Measurements from ENCODE around the gene NPAS2.

The NPAS2 gene

DNA sequence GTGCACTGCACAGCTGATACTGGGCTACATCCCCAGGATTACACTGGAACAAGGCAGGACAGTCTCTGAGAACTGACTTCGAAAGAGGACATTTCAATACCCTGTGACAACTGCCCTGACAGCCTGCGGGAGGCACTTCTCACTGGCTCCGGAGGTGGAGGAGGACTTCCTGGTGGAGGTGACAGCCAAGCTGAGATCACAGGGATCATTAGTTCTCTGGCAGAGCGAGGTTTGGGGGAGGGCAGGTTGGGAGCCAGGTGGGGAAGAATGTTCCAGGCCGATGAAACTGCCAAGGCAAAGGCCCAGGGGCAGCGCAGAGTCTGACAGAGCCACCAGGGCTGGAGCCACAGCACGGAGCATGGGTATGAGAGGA, 28.0 kb upstream of the NPAS2 start:
- Histone ChIP-seq H3K4me2 (no peak overlapping the region), H3K27ac (no peak overlapping the region), H4K20me1 (no peaks in the 10 kb centered on the region), H3K4me1 (no peaks in the 10 kb centered on the region), H3K9ac (no peak overlapping the region), H3K9me3 (replicated peaks in 1 of 11) (0 out of 22 replicates have a peak, but pooled peaks cover 0 to 6% (median 0%) of the 10 kb centered on the region in 11 experiments), H3K27me3 (no peaks in the 10 kb centered on the region), H3K4me3 (no peak overlapping the region), H3K36me3 (no peaks in the 10 kb centered on the region)
- TF ChIP-seq Cebpa-rat (IDR thresholded peaks at IDR 0.05) = no peak

GRCh38 chr2:100793220-100793619, 26.7 kb upstream of the NPAS2 start:
- H3K9me3 ChIP-seq (replicated peaks in 1 of 11) = 0 out of 22 replicates have a peak, but pooled peaks cover 0 to 1% (median 0%) of the 10 kb centered on the region in 11 experiments
- TF ChIP-seq Cebpa-rat (IDR thresholded peaks at IDR 0.05) = no peak
- H3K27ac ChIP-seq = no peak overlapping the region
- H3K27me3 ChIP-seq = no peaks in the 10 kb centered on the region
- H3K4me2 ChIP-seq = no peak overlapping the region
- no peak overlapping the region for H3K4me3 ChIP-seq
- no peaks in the 10 kb centered on the region for H3K4me1 ChIP-seq
- H3K36me3 ChIP-seq = no peaks in the 10 kb centered on the region
- no peak overlapping the region for H3K9ac ChIP-seq
- H4K20me1 ChIP-seq = no peaks in the 10 kb centered on the region

DNA sequence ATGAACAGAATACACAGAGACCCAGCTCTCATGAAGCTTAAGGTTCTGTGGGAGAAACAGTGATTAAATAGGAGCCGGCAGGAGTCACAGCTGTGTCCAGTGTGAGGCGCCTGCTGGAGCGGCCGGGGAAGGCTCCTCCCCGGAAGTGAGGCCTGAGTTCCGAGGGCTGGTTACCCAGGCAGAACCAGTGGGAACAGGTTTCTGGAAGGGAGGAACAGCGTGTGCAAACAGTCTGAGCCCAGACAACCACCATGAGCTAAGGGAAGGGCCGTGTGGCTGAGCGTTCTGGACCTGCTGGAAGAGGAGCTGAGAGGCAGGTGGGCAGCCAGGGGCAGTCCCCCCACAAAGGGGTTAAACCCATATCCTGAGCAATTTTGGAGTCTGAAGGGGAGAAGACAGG, 26.0 kb upstream of the NPAS2 start:
- no peak overlapping the region for H3K4me3 ChIP-seq
- H3K27ac ChIP-seq = no peak overlapping the region
- no peak overlapping the region for H3K9ac ChIP-seq
- no peak overlapping the region for H3K4me2 ChIP-seq
- no peaks in the 10 kb centered on the region for H3K9me3 ChIP-seq (replicated peaks in 1 of 11)
- no peak for TF ChIP-seq Cebpa-rat (IDR thresholded peaks at IDR 0.05)
- H3K27me3 ChIP-seq = no peaks in the 10 kb centered on the region
- H3K4me1 ChIP-seq = no peaks in the 10 kb centered on the region
- H4K20me1 ChIP-seq = no peaks in the 10 kb centered on the region
- no peaks in the 10 kb centered on the region for H3K36me3 ChIP-seq

- TF ChIP-seq Cebpa-rat (IDR thresholded peaks at IDR 0.05) = no peak
- no peaks in the 10 kb centered on the region for H3K9me3 ChIP-seq (replicated peaks in 1 of 11)
- H3K27ac ChIP-seq = no peak overlapping the region
- H3K4me3 ChIP-seq = no peak overlapping the region
- H3K4me2 ChIP-seq = no peak overlapping the region
- H3K27me3 ChIP-seq = no peaks in the 10 kb centered on the region
- H3K4me1 ChIP-seq = no peaks in the 10 kb centered on the region
- no peaks in the 10 kb centered on the region for H3K36me3 ChIP-seq
- no peaks in the 10 kb centered on the region for H4K20me1 ChIP-seq
- no peak overlapping the region for H3K9ac ChIP-seq
Measured at GRCh38 chr2:100796499-100797100, 23.3 kb upstream of the NPAS2 start.

GRCh38 chr2:100799686-100800085, 20.3 kb upstream of the NPAS2 start:
- no peak for TF ChIP-seq Cebpa-rat (IDR thresholded peaks at IDR 0.05)
- Histone ChIP-seq H3K27ac (no peak overlapping the region), H3K27me3 (no peaks in the 10 kb centered on the region), H3K9ac (no peak overlapping the region), H3K9me3 (replicated peaks in 1 of 11) (peaks cover 0 to 9% (median 0%) of the 10 kb centered on the region in 11 experiments; a peak in 1 of 22 replicates), H3K4me3 (no peak overlapping the region), H3K4me2 (no peak overlapping the region), H3K36me3 (no peaks in the 10 kb centered on the region), H4K20me1 (no peaks in the 10 kb centered on the region), H3K4me1 (no peaks in the 10 kb centered on the region)

DNA sequence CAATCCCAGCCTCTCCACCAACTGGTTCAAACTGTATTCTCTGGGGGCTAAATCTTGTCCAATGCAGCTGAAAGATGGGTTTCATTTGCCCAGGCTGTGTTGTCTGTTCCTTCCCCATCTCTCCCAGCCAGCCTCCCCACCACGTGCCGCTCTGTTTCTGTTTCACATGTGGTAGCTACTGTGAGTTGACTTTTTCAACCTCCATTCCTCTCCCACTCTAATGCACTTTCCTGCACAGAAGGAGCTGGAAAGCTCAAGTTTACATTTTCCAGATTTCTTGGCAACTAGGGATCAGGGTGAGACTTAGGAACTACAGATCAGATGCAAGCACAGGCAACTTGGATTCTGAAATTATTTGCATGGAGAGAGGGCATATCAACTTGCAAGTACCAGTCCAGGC, 19.0 kb upstream of the NPAS2 start:
- Histone ChIP-seq H4K20me1 (no peaks in the 10 kb centered on the region), H3K4me2 (no peak overlapping the region), H3K9me3 (replicated peaks in 1 of 11) (peaks cover 0 to 9% (median 0%) of the 10 kb centered on the region in 11 experiments; a peak in 1 of 22 replicates), H3K27ac (no peak overlapping the region), H3K36me3 (no peaks in the 10 kb centered on the region), H3K4me3 (no peak overlapping the region), H3K9ac (no peak overlapping the region), H3K27me3 (no peaks in the 10 kb centered on the region), H3K4me1 (no peaks in the 10 kb centered on the region)
- no peak for TF ChIP-seq Cebpa-rat (IDR thresholded peaks at IDR 0.05)

DNA sequence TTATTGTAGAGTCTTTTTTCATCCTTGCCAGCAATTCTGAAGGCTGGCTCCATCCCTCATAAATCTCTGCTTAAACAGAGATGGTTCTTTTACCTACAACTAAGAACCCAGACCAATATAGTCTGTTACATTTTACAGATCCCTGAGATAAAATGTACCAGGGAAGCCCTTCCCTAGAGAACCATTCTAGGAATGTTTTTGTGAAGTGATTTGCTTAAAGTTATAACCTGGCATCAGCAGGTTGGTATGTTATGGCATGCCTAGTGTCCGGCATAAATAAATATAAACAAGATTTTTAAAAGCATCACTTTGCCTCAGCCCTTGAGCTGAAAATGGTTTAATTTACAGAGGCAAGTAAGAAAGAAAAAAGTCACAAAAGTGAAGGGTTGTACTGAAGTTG, 18.5 kb upstream of the NPAS2 start:
- Histone ChIP-seq H3K27ac (no peak overlapping the region), H3K9ac (no peak overlapping the region), H3K4me1 (no peaks in the 10 kb centered on the region), H3K9me3 (replicated peaks in 1 of 11) (peaks cover 0 to 9% (median 0%) of the 10 kb centered on the region in 11 experiments; a peak in 1 of 22 replicates), H4K20me1 (no peaks in the 10 kb centered on the region), H3K4me3 (no peak overlapping the region), H3K27me3 (no peaks in the 10 kb centered on the region), H3K36me3 (no peaks in the 10 kb centered on the region), H3K4me2 (no peak overlapping the region)
- TF ChIP-seq Cebpa-rat (IDR thresholded peaks at IDR 0.05) = no peak

DNA sequence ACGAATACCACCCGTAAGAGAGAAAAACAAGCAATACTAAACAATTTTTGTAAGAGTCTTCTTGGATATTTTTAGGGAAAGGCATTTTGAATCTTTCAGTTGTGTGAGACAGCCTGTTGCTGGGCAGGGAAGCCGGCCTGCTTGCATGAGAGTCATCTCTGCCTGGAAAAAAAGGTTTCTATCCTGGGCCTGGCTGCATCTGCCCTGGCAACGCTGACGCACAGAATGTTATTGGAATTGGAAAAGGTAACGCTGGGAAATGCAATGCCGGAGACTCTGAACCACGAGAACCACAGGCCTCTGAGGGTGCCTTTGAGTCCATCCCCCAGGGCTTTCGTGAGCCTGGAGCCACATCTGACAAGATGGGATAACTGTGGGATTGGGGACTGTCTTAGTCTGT, 17.9 kb upstream of the NPAS2 start:
- H4K20me1 ChIP-seq = no peaks in the 10 kb centered on the region
- TF ChIP-seq Cebpa-rat (IDR thresholded peaks at IDR 0.05) = no peak
- H3K36me3 ChIP-seq = no peaks in the 10 kb centered on the region
- H3K27ac ChIP-seq = no peak overlapping the region
- H3K27me3 ChIP-seq = no peaks in the 10 kb centered on the region
- H3K4me3 ChIP-seq = no peak overlapping the region
- H3K4me2 ChIP-seq = no peak overlapping the region
- H3K4me1 ChIP-seq = no peaks in the 10 kb centered on the region
- H3K9ac ChIP-seq = no peak overlapping the region
- H3K9me3 ChIP-seq (replicated peaks in 1 of 11) = peaks cover 0 to 9% (median 0%) of the 10 kb centered on the region in 11 experiments; a peak in 1 of 22 replicates

DNA sequence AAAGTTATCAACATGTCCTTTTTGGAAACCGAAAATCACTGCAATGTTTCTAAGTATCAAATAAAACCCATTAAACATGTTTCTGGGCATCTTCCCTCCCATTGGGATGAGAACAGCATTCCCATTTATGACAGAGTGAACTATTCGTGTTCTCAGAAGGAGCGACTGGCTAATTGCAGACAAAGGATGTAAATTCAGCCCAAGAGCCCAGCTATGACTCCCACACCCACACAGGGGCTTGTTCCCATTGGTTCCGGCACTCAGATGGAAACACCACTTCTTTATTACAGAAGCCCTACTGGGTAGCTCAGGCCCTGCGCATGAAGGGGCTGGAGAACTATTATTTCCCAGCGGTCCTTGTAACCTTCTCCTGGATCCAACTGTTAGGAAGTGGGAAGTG, 16.6 kb upstream of the NPAS2 start:
- peaks cover 0 to 9% (median 0%) of the 10 kb centered on the region in 11 experiments; a peak in 1 of 22 replicates for H3K9me3 ChIP-seq (replicated peaks in 1 of 11)
- no peak overlapping the region for H3K4me2 ChIP-seq
- H3K4me3 ChIP-seq = no peak overlapping the region
- no peak for TF ChIP-seq Cebpa-rat (IDR thresholded peaks at IDR 0.05)
- H3K36me3 ChIP-seq = no peaks in the 10 kb centered on the region
- H3K4me1 ChIP-seq = no peaks in the 10 kb centered on the region
- no peaks in the 10 kb centered on the region for H4K20me1 ChIP-seq
- H3K9ac ChIP-seq = no peak overlapping the region
- no peak overlapping the region for H3K27ac ChIP-seq
- no peaks in the 10 kb centered on the region for H3K27me3 ChIP-seq

DNA sequence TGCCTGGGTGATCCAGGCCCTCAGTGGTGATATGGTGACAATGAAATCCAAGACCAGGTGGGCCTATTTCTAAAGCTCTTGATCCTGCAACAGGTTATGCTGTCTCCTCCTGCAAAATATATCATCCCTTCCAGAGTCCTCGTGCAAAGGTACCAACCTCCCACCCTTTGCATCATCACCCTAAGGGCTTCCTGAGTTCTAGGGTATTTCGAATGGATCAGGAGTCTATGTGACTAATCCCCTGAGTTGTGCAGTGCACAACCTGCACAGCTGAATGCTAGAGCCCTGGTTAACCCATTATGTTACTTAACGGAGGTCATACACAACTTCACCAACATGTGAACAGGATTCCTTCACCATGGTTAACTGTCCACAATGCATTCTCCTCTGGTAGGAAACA, 13.4 kb upstream of the NPAS2 start:
- Histone ChIP-seq H3K36me3 (no peaks in the 10 kb centered on the region), H3K9ac (no peak overlapping the region), H3K4me1 (no peaks in the 10 kb centered on the region; a peak in 1 of 20 replicates), H4K20me1 (no peaks in the 10 kb centered on the region), H3K9me3 (replicated peaks in 1 of 11) (peaks cover 0 to 12% (median 0%) of the 10 kb centered on the region in 11 experiments; a peak in 3 of 22 replicates), H3K4me3 (no peak overlapping the region), H3K4me2 (no peak overlapping the region), H3K27ac (no peak overlapping the region), H3K27me3 (no peaks in the 10 kb centered on the region)
- TF ChIP-seq Cebpa-rat (IDR thresholded peaks at IDR 0.05) = no peak
